GM12878 (cell line): ENCODE results near the gene ATXN1.

Source experiments
- ATF3 ChIP-seq: IDR thresholded peaks from 2 replicates; pipeline ENCODE4 v1.6.1; 2011; ENCODE audit warnings: low read depth, mild to moderate bottlenecking, low read length, moderate library complexity, borderline replicate concordance; ENCODE audit errors: extremely low read depth
- BRCA1 ChIP-seq: IDR thresholded peaks from 2 replicates; pipeline ENCODE4 v1.6.1; 2011; ENCODE audit warnings: low read depth, low read length, improper control_type of control experiment
- CTCF ChIP-seq, 3 experiments: IDR thresholded peaks in 2 of 3; conservative IDR thresholded peaks in 1 of 3; 2 replicates each; pipeline ENCODE4 v1.5.1; 2011; ENCODE audit warnings: low read depth in 3 of 3, low read length in 3 of 3, mild to moderate bottlenecking in 3 of 3, control low read depth in 2 of 3, moderate library complexity in 2 of 3, inconsistent platforms in 1 of 3, mixed read lengths in 1 of 3; ENCODE audit not compliant: control insufficient read depth in 2 of 3, insufficient read depth in 1 of 3; ENCODE audit errors: extremely low read depth in 1 of 3
- E4F1 ChIP-seq: fragments of 450-650 bp; IDR thresholded peaks from 2 replicates; pipeline ENCODE4 v1.6.1; 2018; ENCODE audit warnings: borderline replicate concordance, mild to moderate bottlenecking; ENCODE audit not compliant: partially characterized antibody
- GABPA ChIP-seq: IDR thresholded peaks from 2 replicates; pipeline ENCODE4 v1.6.1; 2014; ENCODE audit warnings: antibody characterized with exemption, low read depth, mild to moderate bottlenecking, inconsistent platforms
- HDAC6 ChIP-seq: fragments of 200-600 bp; sonication (generic); IDR thresholded peaks from one replicate; pipeline ENCODE4 v1.8.0; 2017; ENCODE audit warnings: antibody characterized with exemption; ENCODE audit not compliant: unreplicated experiment
- MAX ChIP-seq: IDR thresholded peaks from 2 replicates; pipeline ENCODE4 v1.6.1; 2012; ENCODE audit warnings: low read depth, low read length, improper control_type of control experiment
- MEF2A ChIP-seq: IDR thresholded peaks from 2 replicates; pipeline ENCODE4 v1.6.1; 2011; ENCODE audit warnings: low read depth, mild to moderate bottlenecking, low read length, moderate library complexity; ENCODE audit not compliant: insufficient read depth
- MXI1 ChIP-seq: fragments of 150-350 bp; IDR thresholded peaks from 2 replicates; pipeline ENCODE4 v1.6.1; 2011; ENCODE audit warnings: low read depth, mild to moderate bottlenecking, inconsistent platforms, low read length, improper control_type of control experiment
- NFIC ChIP-seq: IDR thresholded peaks from 2 replicates; pipeline ENCODE4 v1.6.1; 2012; ENCODE audit warnings: low read depth, mild to moderate bottlenecking, inconsistent platforms, low read length, moderate library complexity
- SREBF2 ChIP-seq: IDR thresholded peaks from 2 replicates; pipeline ENCODE4 v1.6.1; 2012; ENCODE audit warnings: mild to moderate bottlenecking, low read length
- ZNF384 ChIP-seq: IDR thresholded peaks from 2 replicates; pipeline ENCODE4 v1.6.1; 2012; ENCODE audit warnings: low read depth, mild to moderate bottlenecking, low read length, improper control_type of control experiment, borderline replicate concordance

- TF ChIP-seq BRCA1 (no peak), MXI1 (no peak), SREBF2 (no peak), ATF3 (no peak), NFIC (no peak), MEF2A (no peak), CTCF (IDR thresholded peaks at IDR 0.05 in 2 of 3, conservative IDR thresholded peaks at IDR 0.05 in 1 of 3; ENCODE audit: control insufficient read depth in 2 of 3, extremely low read depth in 1 of 3, insufficient read depth in 1 of 3, low read depth in 3 of 3, low read length in 3 of 3) (no peak), HDAC6 (no peak), MAX (no peak), GABPA (no peak), ZNF384 (no peak), E4F1 (no peak)
These were observed 366.6 kb downstream of the ATXN1 start for GRCh38 chr6:16394632-16395031.
